HEK293T (cell line): ENCODE data around the gene GLG1.

Experiments
- BHLHE40 ChIP-seq: fragments of 450-650 bp; IDR thresholded peaks from 2 replicates; pipeline ENCODE4 v1.6.1; 2016; ENCODE audit warnings: mild to moderate bottlenecking, moderate library complexity, borderline replicate concordance
- CTBP1 ChIP-seq: fragments of 450-650 bp; IDR thresholded peaks from 2 replicates; pipeline ENCODE4 v1.6.1; 2016; ENCODE audit warnings: borderline replicate concordance
- FOXK2 ChIP-seq: fragments of 450-650 bp; IDR thresholded peaks from 2 replicates; pipeline ENCODE4 v1.6.1; 2016; ENCODE audit warnings: mild to moderate bottlenecking
- FOXM1 ChIP-seq: fragments of 450-650 bp; IDR thresholded peaks from 2 replicates; pipeline ENCODE4 v1.6.1; 2017; ENCODE audit warnings: mild to moderate bottlenecking, borderline replicate concordance
- HDGF ChIP-seq: fragments of 450-650 bp; IDR thresholded peaks from 2 replicates; pipeline ENCODE4 v1.6.1; 2017; ENCODE audit warnings: antibody characterized with exemption, borderline replicate concordance
- LEF1 ChIP-seq: fragments of 450-650 bp; IDR thresholded peaks from 2 replicates; pipeline ENCODE4 v1.6.1; 2017; ENCODE audit warnings: mild to moderate bottlenecking, borderline replicate concordance
- NFRKB ChIP-seq: fragments of 450-650 bp; IDR thresholded peaks from 2 replicates; pipeline ENCODE4 v1.6.1; 2016; ENCODE audit warnings: mild to moderate bottlenecking, moderate library complexity
- SP1 ChIP-seq: fragments of 450-650 bp; IDR thresholded peaks from 2 replicates; pipeline ENCODE4 v1.6.1; 2017
- SUZ12 ChIP-seq: fragments of 450-650 bp; IDR thresholded peaks from 2 replicates; pipeline ENCODE4 v1.6.1; 2016; ENCODE audit warnings: mild to moderate bottlenecking
- TARDBP ChIP-seq: fragments of 450-650 bp; IDR thresholded peaks from 2 replicates; pipeline ENCODE4 v1.6.1; 2016
- ZNF384 ChIP-seq: fragments of 450-650 bp; IDR thresholded peaks from 2 replicates; pipeline ENCODE4 v1.6.1; 2016

GRCh38 chr16:74570412-74571301 is 36.3 kb downstream of the GLG1 start:
- TF ChIP-seq SP1 (no peak), TARDBP (no peak), FOXM1 (no peak), HDGF (no peak), SUZ12 (no peak), LEF1 (no peak), CTBP1 (no peak), NFRKB (no peak), ZNF384 (no peak), BHLHE40 (no peak), FOXK2 (no peak)
